ENCODE results near the gene ANAPC5.

The ANAPC5 gene

DNA sequence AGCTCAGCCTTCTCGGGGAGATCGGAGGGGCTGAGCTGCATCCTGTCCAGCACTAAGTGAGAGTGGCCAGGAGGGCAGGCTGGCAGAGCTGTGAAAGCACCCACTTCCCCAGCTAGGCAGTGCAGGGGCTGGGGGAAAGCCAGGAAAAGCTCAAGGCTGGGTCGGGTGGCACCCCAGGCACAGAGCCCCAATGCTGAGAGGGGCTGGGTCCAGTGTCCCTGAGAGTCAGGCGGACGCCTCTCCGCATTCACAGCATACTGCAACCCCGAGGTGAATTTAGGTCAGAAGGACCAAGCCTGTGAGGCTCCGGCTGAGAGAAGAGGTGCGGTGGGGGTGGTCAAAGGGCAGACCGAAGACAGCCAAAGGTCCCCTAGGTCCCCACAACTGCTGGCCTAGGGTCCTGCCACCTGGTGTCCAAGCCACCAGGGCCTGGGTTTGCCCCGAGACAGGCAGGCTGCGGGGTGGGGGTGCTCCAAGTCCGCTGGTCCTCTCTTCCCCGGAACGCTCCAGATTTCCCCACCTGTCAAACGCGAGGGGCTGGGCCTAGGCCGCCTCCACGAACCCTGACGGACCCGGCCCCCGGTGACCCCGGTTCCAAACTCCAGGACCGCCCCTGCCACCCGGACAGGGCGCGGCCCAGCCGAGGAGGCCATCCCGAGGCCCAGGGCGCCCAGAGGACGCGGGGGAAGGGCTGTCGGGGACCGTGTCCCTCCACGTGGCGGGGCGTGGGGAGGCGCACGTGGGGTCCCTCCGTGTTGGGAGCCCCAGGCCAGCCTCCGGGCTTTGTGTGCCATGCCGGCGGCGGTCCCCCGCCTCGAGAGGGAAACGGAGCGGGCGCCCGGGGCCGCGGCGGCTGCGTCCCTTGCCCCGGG lies 56.2 kb downstream of the ANAPC5 start:
- Histone ChIP-seq H3K9ac (ENCODE audit: insufficient read length, low read depth) (peak overlapping the region; percentile 92), H3K4me1 (ENCODE audit: insufficient read depth, insufficient read length) (no peaks in the 10 kb centered on the region), H3K9me3 (ENCODE audit: insufficient read depth, low read length) (no peaks in the 10 kb centered on the region), H3K4me3 (ENCODE audit: insufficient read length, low read depth) (peak overlapping the region; percentile 87), H3K27me3 (ENCODE audit: insufficient read depth, insufficient read length) (peaks cover 4% of the 10 kb centered on the region), H3K36me3 (ENCODE audit: insufficient read depth, insufficient read length, low read length) (peaks cover 12% of the 10 kb centered on the region)
- no peak for DNase-seq (ENCODE audit: low read depth, low spot score)
- TF ChIP-seq ZNF274 (IDR thresholded peaks at IDR 0.05; ENCODE audit: low read depth, low read length) (no peak), YY1 (IDR thresholded peaks at IDR 0.05; ENCODE audit: insufficient read depth, insufficient read length) (no peak), SUZ12 (IDR thresholded peaks at IDR 0.05; ENCODE audit: extremely low read depth, insufficient read depth, insufficient read length) (no peak)

DNA sequence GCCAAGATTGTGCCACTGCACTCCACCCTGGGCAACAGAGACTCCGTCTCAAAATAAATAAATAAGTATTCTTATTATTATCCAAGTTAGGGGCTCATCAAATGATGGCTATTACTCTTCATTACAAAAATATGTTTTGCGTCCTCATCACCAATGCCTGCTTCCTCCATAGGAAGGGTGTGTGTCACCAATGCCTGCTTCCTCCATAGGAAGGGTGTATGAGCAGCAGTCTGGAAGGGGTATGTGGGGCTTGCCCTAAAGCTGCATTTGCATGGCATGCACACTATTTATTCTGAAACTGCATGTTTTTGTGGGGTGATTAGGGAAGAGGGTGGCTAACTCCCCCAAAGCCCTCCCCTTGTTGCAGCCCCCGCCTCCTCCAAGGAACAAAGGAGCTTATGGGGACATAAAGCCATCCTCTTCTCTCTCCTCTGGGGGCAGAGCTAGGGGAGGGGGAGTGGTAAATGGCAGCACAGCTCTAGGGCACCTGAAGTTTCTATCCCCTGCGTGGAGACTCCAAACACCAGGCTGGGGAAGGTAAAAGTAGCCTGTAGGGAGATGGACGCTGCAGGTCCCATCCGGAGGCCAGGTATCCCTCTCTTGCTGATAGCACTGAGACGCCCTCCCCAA lies 57.0 kb downstream of the ANAPC5 start:
- TF ChIP-seq SUZ12 (IDR thresholded peaks at IDR 0.05; ENCODE audit: extremely low read depth, insufficient read depth, insufficient read length) (no peak), ZNF274 (IDR thresholded peaks at IDR 0.05; ENCODE audit: low read depth, low read length) (no peak), YY1 (IDR thresholded peaks at IDR 0.05; ENCODE audit: insufficient read depth, insufficient read length) (no peak)

DNA sequence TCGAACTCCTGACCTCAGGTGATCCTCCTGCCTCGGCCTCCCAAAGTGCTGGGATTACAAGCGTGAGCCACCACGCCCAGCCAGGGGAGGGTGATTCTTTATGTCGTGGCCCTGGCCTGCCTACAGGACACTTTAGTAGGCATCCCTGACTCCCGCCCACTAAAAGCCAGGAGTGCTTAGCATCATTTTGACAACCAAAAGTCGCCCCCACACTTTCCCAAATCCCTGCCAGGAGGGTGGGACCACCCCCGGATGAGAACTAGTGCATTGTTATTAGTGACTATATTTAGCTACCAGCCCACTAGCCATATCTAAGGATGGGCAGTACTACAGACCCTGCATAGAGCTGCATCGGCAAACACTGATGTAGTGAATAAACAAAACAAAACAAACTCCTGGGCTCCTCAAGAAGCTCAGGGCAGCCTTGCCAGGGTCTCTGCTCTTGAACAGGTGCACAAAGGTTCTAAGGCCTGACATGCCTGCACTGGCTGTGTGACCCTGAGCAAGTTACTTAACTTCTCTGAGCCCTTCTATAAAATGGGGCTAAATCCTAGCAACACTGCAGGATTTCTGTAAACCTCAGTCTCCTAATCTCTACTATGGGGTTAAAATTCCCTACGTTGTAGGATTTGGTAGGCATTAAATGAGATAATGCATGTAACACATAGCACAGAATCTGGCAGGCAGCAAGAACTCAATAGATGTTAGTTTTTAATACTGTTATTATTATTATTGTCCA lies 57.9 kb downstream of the ANAPC5 start:
- peaks cover 15% of the 10 kb centered on the region for H3K36me3 ChIP-seq (ENCODE audit: insufficient read depth, insufficient read length, low read length)
- no peak for TF ChIP-seq SUZ12 (IDR thresholded peaks at IDR 0.05; ENCODE audit: extremely low read depth, insufficient read depth, insufficient read length)
- TF ChIP-seq ZNF274 (IDR thresholded peaks at IDR 0.05; ENCODE audit: low read depth, low read length): no peak
- no peak for TF ChIP-seq YY1 (IDR thresholded peaks at IDR 0.05; ENCODE audit: insufficient read depth, insufficient read length)
- no peak overlapping the region for H3K4me3 ChIP-seq (ENCODE audit: insufficient read length, low read depth)
- DNase-seq (ENCODE audit: low read depth, low spot score): no peak
- H3K9me3 ChIP-seq (ENCODE audit: insufficient read depth, low read length): no peaks in the 10 kb centered on the region
- H3K27me3 ChIP-seq (ENCODE audit: insufficient read depth, insufficient read length): peaks cover 4% of the 10 kb centered on the region
- H3K9ac ChIP-seq (ENCODE audit: insufficient read length, low read depth): no peak overlapping the region
- peaks cover 2% of the 10 kb centered on the region for H3K4me1 ChIP-seq (ENCODE audit: insufficient read depth, insufficient read length)

More for the DNA sequence above, 57.0 kb downstream of the ANAPC5 start:
- DNase-seq (ENCODE audit: low read depth, low spot score): no peak
- Histone ChIP-seq H3K27me3 (ENCODE audit: insufficient read depth, insufficient read length) (peaks cover 4% of the 10 kb centered on the region), H3K36me3 (ENCODE audit: insufficient read depth, insufficient read length, low read length) (peaks cover 12% of the 10 kb centered on the region), H3K4me3 (ENCODE audit: insufficient read length, low read depth) (peak overlapping the region; percentile 87), H3K9ac (ENCODE audit: insufficient read length, low read depth) (peak overlapping the region; percentile 92), H3K4me1 (ENCODE audit: insufficient read depth, insufficient read length) (no peaks in the 10 kb centered on the region), H3K9me3 (ENCODE audit: insufficient read depth, low read length) (no peaks in the 10 kb centered on the region)

DNA sequence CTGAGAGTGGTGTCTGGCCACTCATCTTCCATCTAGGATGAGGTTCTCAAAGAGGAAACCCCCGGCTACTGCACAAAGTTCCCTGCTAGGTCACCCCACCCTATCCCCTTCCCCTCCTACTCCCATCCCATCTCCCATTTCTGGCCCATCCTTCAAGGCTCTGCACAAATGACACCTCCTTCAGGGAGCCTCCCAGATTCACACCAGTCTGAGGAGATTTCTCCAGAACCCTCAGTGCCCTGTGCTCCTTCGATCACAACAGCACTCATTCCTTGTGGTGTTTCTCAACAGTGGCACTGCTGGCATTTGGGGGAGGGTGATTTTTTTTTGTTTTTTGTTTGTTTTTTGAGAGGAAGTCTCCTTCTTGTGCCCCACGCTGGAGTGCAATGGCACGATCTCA lies 58.6 kb downstream of the ANAPC5 start:
- H3K4me1 ChIP-seq (ENCODE audit: insufficient read depth, insufficient read length): peaks cover 2% of the 10 kb centered on the region
- peaks cover 4% of the 10 kb centered on the region for H3K27me3 ChIP-seq (ENCODE audit: insufficient read depth, insufficient read length)
- peaks cover 15% of the 10 kb centered on the region for H3K36me3 ChIP-seq (ENCODE audit: insufficient read depth, insufficient read length, low read length)
- H3K9ac ChIP-seq (ENCODE audit: insufficient read length, low read depth): peak overlapping the region; percentile 9
- no peak overlapping the region for H3K4me3 ChIP-seq (ENCODE audit: insufficient read length, low read depth)
- TF ChIP-seq YY1 (IDR thresholded peaks at IDR 0.05; ENCODE audit: insufficient read depth, insufficient read length) (no peak), SUZ12 (IDR thresholded peaks at IDR 0.05; ENCODE audit: extremely low read depth, insufficient read depth, insufficient read length) (no peak), ZNF274 (IDR thresholded peaks at IDR 0.05; ENCODE audit: low read depth, low read length) (no peak)
- no peak for DNase-seq (ENCODE audit: low read depth, low spot score)
- H3K9me3 ChIP-seq (ENCODE audit: insufficient read depth, low read length): no peaks in the 10 kb centered on the region

DNA sequence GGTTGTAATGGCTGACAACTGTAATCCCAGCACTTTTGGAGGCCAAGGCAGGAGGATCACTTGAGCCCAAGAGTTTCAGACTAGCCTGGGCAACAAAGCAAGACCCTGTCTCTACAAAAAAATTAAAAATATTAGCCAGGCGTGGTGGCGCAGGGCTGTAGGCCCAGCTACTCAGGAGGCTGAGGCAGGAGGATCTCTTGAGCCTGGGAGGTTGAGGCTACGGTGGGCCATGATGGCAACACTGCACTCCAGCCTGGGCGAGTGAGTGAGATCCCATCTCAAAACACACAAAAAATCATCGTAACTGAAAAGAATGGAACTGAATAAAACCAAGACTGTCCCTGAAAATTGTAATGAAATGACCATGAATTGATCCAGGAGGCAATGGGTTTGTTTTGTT lies 61.8 kb downstream of the ANAPC5 start:
- Histone ChIP-seq H3K9ac (ENCODE audit: insufficient read length, low read depth) (no peak overlapping the region), H3K36me3 (ENCODE audit: insufficient read depth, insufficient read length, low read length) (peaks cover 15% of the 10 kb centered on the region), H3K4me1 (ENCODE audit: insufficient read depth, insufficient read length) (peaks cover 6% of the 10 kb centered on the region), H3K27me3 (ENCODE audit: insufficient read depth, insufficient read length) (no peaks in the 10 kb centered on the region), H3K4me3 (ENCODE audit: insufficient read length, low read depth) (no peak overlapping the region), H3K9me3 (ENCODE audit: insufficient read depth, low read length) (no peaks in the 10 kb centered on the region)
- DNase-seq (ENCODE audit: low read depth, low spot score): no peak
- TF ChIP-seq YY1 (IDR thresholded peaks at IDR 0.05; ENCODE audit: insufficient read depth, insufficient read length): no peak
- TF ChIP-seq ZNF274 (IDR thresholded peaks at IDR 0.05; ENCODE audit: low read depth, low read length): no peak
- TF ChIP-seq SUZ12 (IDR thresholded peaks at IDR 0.05; ENCODE audit: extremely low read depth, insufficient read depth, insufficient read length): no peak

DNA sequence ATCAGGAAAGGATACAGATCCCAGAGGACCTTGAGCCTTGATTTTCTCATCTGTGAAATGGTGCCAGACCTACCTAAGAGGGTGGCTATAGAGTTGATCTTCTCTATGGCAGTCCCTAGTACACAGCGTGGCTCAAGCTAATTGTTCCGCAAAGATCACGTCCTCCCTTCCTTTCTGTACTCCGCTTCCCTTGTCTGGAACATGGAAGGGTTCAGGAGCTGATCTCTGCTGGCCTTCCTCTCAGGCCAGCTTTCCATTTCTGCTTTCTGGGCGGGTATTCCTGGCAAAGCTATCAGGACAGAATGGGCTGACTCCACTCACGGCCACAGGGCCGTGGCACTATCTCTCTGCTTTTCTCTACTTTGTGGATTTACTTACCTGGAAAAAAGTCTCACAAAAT lies 62.2 kb downstream of the ANAPC5 start:
- Histone ChIP-seq H3K36me3 (ENCODE audit: insufficient read depth, insufficient read length, low read length) (peaks cover 15% of the 10 kb centered on the region), H3K4me3 (ENCODE audit: insufficient read length, low read depth) (no peak overlapping the region), H3K27me3 (ENCODE audit: insufficient read depth, insufficient read length) (no peaks in the 10 kb centered on the region), H3K9me3 (ENCODE audit: insufficient read depth, low read length) (no peaks in the 10 kb centered on the region), H3K4me1 (ENCODE audit: insufficient read depth, insufficient read length) (peaks cover 6% of the 10 kb centered on the region), H3K9ac (ENCODE audit: insufficient read length, low read depth) (no peak overlapping the region)
- DNase-seq (ENCODE audit: low read depth, low spot score): no peak
- TF ChIP-seq ZNF274 (IDR thresholded peaks at IDR 0.05; ENCODE audit: low read depth, low read length) (no peak), SUZ12 (IDR thresholded peaks at IDR 0.05; ENCODE audit: extremely low read depth, insufficient read depth, insufficient read length) (no peak), YY1 (IDR thresholded peaks at IDR 0.05; ENCODE audit: insufficient read depth, insufficient read length) (no peak)

All from NT2/D1 (cell line).